CD4-positive, alpha-beta T cell treated with Interleukin-6 at 100 ng/mL for 8 hours (primary cell): ENCODE results near the gene PHLPP1.

Experiments
- DNase-seq: peaks from one replicate; pipeline ENCODE4 v3.0.0-alpha.2; 2020; ENCODE audit warnings: mixed read lengths, low spot score

The PHLPP1 gene

DNA sequence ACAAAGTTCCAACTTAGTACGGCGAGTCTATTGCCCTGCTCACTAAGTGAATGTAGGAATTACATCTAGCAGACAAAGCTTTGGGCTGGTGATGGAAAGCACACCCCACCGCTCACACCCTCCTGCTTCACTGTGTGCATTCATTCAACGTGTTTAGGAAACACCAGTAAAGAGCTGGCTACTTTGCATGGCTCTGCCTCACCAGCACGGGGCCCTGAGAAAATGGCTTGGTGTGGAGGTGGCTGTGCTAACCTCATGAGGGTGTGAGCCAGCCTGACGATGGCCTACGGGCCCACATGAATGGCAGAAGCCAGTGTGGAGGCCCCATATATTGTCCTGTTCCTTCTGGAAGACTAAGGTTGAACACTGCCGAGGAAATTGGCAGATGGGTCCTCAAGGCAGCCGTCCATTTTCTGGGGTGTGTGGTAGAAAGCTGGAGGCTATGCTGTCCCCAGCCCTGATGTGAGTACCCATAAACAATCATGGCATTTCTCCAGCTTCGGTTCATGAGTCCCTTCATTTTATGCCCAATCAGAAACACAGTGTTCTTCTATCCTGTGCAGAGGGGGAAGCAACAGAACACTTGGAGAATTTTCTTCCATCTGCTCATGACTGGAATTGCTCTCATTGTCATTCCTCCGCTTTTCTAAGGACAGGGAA lies 269.4 kb downstream of the PHLPP1 start:
- no peak for DNase-seq

DNA sequence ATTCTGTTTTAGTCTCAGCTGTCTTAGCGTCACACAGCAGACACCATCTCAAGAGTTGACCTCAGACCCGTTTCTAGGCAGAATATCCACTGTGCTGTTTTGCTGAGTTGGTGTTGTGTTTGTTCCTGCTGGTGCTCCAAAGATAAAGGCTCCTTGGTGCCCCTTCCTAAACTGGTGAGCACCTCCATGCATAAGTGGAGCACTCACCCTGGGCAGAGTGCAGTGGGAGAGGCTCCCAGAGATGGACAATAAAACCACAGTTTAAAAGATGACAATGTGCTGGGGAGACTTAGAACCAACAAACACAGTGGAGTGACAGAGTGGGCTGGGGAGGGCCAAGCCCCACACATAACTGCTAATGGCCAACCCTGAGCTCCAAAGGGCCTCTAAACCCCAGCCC lies 271.1 kb downstream of the PHLPP1 start:
- no peak for DNase-seq

DNA sequence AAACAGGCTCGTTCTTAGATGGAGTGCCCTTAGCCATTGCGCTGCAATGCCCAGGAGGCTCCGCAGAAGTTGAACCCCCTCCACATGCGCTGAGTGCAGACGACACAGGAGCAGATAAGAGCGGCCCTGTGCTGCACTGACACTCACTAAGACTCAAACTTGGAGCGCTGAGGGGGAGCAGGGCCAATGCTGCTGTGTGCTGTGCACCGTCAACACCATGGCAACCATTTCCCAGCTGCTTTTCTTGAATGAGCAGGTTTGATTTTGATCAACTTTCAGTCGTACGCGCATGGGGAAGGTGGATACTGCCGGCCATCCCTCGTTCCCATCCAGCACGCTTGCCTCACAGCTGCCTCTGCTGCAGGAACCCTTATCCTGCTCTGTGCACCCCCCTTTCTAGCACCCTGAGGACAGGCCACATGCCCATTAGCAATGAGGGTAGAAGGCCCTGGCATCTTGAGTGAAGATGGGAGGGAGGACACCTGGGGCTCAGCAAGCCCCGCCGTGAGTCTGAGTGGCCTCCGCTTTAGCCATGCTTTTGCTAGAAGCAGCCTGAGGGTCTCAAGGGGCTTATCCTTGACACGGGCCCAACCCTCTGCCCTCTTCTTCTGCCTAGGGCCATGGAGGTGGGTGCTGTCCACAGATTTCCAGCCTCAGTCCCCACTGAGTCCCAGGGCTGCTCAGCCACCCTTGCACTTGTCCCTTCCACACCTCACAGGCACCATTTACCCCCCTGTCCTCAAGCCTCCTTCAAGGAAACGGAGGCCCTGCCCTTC lies 271.9 kb downstream of the PHLPP1 start:
- DNase-seq = no peak

DNA sequence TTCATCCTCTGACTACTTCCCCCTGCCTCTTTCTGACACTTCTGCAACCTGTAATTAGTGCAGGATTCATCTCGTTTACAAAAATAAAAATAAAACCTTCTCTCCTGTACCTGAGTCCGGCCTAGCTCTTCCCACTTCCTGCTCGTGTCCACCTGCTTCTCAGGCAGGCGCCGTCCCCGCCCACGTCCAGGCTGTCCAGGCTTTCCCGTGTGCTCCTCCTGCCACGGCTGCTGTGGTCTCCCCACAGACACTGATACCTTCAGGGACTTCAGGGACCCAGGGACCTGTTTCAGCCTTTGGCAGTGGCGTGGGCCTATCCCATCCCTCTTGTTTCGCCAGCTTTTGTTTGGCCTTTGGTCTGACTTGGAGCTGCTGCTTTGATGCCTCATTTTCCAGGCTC lies 272.5 kb downstream of the PHLPP1 start:
- DNase-seq = no peak

DNA sequence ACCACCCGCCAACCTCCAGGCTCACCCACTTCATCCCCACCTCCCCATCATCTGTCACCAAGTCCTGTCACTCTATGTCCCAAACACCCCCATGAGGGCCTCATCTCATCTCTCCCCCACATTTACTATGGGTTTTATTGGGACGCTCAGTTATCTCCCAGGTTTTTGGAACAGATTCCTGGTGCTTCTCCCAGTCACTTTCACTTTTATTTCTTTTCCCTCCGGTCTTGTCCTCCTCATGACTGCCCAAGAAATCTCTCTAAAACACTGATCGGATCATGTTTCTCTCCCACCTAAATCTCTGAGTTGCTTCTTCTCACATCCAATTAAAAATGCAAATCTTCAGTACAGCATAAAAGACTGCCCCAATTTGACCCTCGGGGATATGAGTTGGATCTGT lies 273.1 kb downstream of the PHLPP1 start:
- DNase-seq = no peak

DNA sequence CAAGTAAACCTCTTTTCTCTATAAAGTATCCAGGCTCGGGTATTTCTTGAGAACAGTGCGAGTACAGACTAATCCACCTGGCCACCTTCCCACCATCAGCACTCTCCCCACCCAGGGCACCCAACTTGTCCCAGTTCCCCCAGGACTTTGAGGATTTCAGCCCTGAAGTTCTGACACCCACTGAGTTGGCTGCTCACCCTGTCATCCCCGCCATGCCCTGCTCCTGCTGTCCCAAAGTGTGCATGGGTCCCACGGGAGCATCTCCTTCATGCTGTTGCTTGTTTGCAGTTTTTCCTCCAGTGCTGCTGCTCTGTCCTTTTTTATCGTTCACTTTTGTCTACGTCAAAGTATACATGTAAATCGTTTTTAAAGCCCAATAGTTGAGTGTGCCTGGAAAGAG lies 273.9 kb downstream of the PHLPP1 start:
- DNase-seq = no peak

DNA sequence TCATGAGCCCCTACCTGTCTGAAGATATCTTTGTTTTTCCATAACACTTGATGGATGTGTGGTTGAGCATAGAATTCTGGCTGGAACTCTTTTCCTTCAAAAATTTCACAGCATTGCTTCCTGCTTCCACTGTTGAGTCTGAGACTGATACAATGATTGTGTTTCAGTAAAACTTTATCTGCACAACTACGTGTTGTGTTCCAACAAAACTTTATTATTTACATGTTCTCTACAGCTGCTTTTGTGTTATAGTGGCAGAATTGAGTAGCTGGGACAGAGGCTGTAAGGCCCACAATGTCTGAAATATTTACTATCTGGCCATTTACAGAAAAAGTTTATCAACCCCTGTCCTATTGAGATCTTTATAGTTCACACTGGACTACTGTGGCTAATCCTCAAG lies 275.3 kb downstream of the PHLPP1 start:
- DNase-seq = no peak

DNA sequence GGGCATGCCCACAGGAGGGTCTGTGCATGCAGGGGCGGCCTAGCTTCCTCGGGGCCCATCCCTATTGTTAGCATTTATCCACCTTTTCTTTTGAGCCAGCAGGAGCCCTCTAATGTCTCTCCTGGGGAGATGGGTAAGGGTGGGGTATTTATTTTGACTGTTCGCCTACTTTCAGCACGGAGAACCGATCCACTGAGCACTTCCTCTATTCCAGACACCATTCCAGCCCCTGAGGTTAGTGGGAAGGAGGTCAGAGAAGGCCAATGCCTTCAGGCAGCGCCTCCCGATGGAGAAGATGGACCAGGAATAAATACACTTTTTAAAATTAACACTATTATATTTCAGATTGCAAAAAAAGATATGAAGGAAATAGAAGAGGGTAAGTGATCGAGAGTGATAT lies 276.0 kb downstream of the PHLPP1 start:
- no peak for DNase-seq

DNA sequence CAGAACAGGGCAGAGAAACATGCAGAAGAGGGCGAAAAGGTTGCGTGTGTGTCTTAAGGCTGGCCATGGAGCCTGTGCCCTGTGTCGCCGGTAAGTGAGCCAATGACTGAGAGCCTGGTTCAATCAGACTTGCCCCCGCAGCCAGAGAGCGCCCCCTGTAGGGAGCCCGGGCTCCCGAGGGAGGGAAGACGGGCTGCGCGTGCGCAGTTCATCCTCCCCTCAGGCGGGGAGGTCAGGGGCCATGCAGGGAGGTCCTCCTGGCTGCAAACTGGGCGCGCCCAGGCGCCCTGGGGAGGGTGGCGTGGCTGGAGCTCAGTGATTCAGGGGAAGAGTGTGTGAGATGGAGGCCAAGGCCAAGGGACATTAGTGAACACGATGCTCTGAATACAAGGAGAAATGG lies 276.6 kb downstream of the PHLPP1 start:
- no peak for DNase-seq

DNA sequence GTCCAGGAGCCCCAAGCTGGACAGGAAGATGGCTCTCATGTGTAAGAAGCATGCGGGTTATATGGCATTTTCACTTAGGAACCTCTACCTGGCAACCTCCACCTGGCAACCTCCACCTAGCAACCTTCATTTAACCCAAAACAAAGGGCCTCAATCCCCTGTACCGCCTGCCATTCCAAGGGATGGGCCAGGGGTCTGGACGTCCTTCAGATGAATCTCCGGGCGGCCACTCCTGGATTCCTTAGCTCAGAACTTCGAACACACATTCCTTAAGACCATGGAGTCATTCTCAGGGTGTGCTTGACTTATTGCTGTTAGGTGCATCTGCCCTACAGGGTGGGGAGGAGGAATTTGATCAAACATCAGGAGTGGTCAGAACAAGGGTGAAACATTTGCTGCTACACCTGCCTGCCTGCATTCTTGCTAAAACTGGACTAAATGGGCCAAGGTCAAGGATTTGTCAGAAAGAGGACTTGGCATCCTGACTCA lies 277.6 kb downstream of the PHLPP1 start:
- DNase-seq = no peak

DNA sequence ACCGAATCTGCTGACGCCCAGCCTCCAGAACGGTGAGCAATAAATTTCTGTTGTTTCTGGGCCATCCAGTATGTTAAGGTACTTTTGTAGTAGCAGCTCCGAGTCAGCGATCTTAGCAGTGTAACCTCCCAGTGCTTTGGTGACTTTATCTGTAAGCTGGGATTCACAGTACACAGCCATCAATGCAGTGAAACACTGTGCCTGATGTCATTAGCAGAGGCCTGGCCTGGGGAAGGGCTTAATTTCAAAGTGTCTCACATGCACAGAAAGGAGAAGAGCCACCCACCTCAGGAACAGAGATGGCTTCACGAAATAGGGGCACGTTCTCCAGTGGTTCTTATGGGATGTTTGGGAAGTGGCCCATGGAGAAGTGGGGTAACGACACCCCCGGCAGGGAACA lies 281.2 kb downstream of the PHLPP1 start:
- no peak for DNase-seq

DNA sequence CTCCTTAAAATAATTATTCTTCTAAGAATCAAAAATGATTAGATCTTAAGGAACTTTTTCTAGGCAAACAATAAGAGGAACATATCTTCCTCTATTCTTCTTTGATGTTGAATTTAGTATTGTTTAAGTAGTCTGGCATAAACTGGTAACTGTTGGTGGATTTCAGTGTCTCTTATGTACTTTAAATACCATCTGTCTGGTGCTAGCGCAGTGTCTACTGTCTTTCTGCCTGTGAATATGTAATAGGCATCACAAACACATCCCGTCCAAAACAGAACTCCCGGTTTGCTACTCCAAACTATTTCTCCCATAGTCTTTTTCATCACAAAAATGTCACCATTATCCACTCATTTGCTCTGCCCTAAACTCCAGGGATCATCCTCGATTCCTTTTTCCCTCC lies 281.7 kb downstream of the PHLPP1 start:
- no peak for DNase-seq

DNA sequence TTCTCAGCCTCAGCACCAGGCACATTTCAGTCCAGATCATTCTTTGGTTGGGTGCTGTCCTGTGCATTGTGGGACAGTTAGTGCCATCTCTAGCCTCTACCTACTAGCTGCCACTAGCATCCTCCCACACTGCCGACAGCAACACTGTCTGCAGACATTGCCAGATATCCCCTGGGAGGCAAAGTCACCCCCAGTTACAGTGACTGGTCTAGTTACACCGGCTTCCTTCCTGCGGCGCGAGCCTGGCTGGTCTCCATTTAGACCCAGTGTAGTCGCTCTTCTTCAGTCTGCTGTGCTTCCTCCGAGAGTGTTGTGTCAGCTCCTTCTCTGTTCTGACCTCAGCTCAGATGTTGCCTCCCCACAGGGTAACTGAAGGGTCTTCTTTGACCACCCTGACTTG lies 283.1 kb downstream of the PHLPP1 start:
- no peak for DNase-seq

DNA sequence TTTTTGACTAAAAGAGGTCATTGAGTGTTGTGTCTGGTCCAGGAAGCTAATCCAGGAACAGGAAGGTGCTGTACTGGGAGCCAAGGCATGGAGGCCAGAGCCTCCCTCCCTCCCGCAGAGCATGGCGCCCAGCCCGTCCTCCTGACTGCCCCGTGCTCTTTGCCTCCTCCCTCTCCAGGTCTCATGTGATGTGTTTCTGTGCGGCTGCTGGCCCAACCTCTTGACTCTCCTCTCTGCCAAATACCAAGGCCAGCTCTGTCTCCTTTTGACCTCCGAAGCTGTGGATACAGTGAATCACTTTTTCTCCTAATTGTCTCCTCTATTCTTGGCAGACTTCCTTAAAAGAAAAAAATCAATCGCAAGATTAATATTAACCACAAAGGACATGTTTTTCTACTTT lies 284.1 kb downstream of the PHLPP1 start:
- DNase-seq = no peak

DNA sequence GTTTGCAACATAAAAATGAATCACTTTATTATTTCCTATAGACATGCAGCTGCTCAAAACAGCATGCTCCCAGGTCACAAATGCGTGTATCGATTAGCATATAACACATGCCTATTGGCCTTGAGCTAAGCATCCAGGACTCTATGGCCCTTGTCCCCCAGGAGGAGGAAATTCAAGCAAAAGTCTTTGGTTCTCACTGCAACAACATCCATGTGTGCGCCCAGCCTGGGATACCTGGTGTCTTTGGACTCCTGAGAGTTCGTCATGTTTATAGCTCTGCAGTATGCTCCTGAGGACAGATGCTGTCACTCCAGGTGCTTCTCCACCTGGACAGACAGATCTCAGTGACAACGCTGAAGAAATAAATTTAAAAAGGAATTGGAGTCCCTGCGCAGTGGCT lies 284.6 kb downstream of the PHLPP1 start:
- no peak for DNase-seq

DNA sequence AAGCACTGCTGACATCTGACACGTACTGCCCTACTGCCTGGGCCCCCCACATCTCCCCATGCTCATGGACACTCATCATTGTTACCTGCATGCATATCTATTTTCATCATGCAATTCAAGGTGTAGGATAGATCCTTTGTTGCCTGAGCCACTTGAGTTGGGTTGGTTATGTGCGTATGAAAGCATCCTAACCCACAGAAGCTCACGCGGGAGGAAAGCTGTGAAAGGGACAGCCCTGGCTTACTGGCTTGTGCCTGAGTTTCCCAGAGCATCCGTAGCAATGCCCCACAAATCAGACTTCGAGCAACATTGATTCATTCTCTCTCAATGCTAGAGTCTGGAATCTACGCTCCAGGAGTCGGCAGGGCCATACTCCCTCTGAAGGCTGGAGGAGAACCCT lies 285.5 kb downstream of the PHLPP1 start:
- DNase-seq = no peak

DNA sequence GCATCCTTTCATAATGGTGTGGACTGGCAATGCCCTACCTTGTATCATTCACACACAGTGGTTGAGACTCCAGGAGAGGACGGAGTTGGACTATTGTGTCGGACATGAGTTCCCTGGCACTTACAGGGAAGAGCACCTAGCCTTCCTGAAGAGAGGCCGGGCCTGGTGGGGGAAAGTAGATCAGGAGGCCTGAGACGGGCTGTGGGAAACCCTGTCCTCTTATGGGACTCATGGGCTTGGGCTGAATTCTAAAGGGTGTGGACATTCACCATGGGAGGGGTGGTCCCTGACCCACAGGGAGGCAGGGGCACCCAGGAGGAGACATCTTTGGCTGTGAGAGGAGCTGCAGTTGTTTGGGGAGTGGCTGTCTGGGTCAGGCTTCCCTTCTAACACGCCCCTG lies 286.5 kb downstream of the PHLPP1 start:
- DNase-seq = no peak

DNA sequence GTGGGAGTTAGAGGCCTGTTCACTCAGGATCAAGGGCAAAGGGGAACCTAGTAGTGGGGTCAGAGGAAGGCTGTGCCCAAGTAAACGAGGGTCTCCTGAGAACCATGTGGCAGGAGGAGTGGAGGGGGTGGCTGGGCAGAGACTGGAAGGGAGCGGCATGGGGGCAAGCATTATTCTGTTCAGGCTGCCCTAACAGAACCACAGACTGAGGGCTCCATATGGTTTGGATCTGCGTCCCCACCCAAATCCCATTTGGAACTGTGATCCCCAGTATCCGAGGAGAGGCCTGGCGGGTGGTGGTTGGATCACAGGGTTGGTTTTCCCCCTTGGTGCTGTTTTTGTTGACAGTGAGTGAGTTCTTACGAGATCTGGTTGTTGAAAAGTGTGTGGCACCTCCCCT lies 287.0 kb downstream of the PHLPP1 start:
- no peak for DNase-seq

DNA sequence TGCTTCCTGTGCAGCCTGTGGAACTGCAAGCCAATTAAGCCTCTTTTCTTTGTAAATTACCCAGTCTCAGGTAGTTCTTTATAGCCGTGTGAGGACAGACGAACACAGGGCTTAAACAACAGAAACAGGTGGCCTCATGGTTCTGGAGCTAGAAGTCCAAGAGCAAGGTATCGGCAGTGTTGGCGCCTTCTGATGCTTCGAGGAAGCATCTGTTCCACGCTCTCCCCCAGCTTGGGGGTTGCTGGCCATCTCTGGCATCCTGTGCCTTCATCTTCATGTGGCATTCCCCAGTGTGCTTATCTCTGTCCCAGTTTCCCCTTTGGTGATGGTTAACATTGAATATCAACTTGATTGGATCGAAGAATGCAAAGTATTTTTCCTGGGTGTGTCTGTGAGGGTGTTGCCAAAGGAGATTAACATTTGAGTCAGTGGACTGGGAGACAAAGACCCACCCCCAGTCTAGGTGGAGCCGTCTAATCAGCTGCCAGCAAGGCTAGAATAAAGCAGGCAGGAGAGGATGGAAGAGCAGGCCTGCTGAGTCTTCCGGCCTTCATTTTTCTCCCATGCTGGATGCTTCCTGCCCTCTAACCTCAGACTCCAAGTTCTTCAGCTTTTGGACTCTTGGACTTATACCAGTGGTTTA lies 287.6 kb downstream of the PHLPP1 start:
- no peak for DNase-seq

DNA sequence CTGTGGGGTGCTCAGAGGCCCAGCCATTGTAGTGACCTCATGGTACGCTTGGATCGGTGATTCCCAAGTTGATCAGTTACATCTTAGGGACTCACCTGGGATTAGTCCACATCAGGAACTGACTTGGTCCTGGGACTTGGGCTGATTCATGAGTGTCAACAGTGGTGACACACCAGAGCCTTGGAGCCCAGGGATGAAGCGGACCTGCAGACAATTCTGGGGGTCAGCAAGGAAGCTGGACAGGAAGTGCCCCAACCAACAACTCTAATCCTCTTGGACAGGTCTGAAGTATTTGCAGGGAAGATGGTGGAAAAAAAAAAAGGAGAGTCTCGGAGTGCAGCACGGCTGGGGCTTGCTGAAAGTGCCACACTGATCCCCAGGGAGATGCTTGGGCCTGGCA lies 288.6 kb downstream of the PHLPP1 start:
- DNase-seq = no peak

DNA sequence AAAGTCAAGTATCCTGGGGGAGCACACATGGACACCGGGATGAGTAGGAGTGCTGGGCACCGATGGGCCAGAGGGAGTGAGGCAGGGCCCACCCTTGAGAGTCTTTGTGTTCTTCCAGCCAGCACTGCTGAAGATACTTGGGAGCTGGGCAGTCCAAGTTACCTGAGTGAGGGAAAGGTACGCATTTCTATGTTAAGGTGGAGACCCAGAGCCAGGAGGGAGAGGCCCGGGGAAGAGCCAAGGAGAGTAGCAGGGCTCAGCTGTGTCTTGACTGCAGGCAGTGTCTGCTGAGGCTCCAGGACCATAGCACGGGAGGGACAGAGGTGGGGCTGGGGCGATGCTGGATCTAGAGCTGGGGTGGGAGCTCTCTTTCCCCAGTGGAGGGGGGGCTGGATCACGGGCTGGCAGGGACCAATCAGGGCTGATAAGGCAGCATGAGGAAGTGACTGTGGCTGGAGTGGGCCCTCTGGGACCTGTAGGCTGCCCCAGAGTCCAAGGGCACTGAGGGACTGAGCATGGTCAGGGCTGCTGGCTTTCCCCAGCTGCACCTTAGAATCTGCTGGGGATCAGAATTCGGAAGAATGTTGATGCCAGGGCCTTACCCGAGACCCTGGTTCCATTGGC lies 289.2 kb downstream of the PHLPP1 start:
- no peak for DNase-seq

DNA sequence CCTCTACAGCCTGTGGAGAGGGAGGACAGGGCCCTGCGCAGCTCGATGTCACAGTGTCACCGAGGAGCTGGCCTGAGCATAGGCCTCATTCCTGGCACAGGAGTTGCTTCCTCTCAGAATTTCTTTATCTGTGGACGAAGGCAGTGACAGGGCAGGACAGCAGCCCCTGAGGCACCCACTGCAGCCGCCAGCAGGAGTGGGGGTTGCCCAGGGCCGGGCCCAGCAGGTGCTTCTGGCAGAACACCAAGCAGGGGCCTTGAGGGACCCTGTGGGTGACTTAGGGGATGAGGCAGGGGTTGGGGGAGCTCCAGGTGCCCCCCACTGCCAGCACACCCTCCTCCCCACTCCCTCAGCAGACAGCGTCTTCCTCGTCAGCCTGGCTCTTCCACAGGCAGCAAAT lies 290.0 kb downstream of the PHLPP1 start:
- DNase-seq = no peak

DNA sequence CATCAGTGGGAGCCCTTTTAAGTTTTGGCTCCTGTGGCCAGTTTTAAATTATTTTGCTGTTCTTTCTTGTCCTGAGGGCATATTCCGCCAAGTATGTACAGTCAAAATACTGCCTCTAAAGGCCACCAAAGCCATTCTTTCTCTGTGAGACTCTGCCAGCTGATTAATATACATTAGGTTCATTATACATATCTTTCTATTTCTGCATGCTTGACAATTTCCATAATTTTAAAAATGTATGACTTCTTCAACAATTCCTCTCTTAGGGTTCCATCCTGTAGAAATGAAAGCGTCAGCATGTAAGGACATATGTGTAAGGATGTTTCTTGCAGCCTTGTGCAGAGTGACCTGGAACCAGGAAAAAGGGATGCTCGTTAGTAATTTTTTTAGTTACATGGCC lies 291.9 kb downstream of the PHLPP1 start:
- no peak for DNase-seq
